GM18951 (cell line): ENCODE results near the gene IL1RAP.

Source experiments
- POLR2A ChIP-seq: IDR thresholded peaks from 4 replicates; pipeline ENCODE4 v1.6.1; 2011; ENCODE audit warnings: mild to moderate bottlenecking; ENCODE audit not compliant: insufficient read length, insufficient read depth; ENCODE audit errors: extremely low read depth
- in situ Hi-C: fragments of 300-500 bp; cut with MboI; formaldehyde crosslinking; loops from one replicate; pipeline ENCODE4 v1.12.0; 2022; ENCODE audit warnings: low sequenced_read_pairs, mixed read lengths, inconsistent platforms; ENCODE audit not compliant: unreplicated experiment

The IL1RAP gene

DNA sequence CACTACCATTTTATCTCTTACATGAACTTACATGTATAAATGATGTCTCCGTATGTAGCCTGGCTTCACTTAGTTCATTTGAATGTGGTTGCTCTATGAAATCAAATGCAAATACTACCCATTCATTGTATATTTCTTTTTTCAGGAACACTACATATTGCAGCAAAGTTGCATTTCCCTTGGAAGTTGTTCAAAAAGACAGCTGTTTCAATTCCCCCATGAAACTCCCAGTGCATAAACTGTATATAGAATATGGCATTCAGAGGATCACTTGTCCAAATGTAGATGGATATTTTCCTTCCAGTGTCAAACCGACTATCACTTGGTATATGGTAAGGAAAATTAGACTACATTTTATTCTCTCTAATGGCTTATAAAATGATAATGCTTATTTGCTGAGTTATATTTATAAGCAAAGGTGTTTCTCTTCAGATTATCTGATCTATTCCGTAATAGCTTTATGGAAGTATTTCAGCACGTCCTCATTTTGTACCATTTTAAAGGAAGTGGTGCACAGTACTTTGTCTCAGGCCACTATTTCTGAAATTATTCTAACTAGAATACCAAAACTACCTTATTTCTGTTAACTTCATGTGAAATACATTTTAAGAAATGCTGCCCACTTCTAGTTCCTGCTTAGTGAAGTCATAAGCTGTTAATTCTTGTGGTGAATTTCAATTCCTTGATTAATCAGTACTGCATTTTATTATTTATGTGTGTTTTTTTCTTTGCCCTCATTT is 95.1 kb downstream of the IL1RAP start:
- in situ Hi-C loops = no loop called here
- no peak for TF ChIP-seq POLR2A

GRCh38 chr3:190614226-190615059 is 100.6 kb downstream of the IL1RAP start:
- in situ Hi-C loops = no loop called here
- no peak for TF ChIP-seq POLR2A

DNA sequence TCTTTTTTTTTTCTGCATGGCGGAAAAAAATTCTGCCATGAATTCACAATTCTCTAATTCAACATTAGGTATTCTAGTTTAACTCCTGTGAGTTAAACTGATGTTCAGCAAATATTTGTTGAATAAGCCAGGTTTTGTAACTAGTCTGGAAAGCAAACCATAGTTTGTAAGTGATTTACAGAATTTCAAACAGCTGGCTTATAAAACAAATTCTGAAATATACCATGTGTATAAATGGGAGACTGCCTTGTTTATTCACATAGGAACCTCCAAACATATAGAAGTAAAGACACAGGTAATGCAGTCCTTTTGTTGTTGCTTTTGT is 101.1 kb downstream of the IL1RAP start:
- TF ChIP-seq POLR2A = no peak
- in situ Hi-C loops = no loop called here

- in situ Hi-C loops = no loop called here
- TF ChIP-seq POLR2A = no peak
Observed at GRCh38 chr3:190615607-190616006, 101.7 kb downstream of the IL1RAP start.

GRCh38 chr3:190616637-190617036 is 102.8 kb downstream of the IL1RAP start:
- in situ Hi-C loops = no loop called here
- TF ChIP-seq POLR2A = no peak

DNA sequence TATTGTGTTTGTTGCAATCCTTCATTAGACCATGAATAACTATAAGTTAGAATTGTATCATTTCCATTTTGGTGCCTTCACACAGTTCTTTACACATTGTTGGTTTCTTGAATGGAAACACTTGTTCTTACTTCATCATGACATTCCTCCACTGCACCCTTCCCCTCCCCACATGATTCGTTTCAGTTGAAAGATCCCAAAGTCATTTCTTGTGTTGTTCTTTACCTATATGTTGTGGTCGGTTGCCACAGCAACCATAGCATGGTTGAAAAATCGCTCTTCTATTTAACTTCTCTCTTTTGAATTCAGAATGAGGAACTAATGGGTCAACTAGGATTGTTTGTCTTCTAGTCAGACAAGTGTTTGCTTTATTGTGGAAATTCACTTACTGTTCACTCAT is 103.3 kb downstream of the IL1RAP start:
- in situ Hi-C loops = no loop called here
- TF ChIP-seq POLR2A = no peak

GRCh38 chr3:190618330-190619030 is 104.6 kb downstream of the IL1RAP start:
- in situ Hi-C loops = no loop called here
- TF ChIP-seq POLR2A = no peak

DNA sequence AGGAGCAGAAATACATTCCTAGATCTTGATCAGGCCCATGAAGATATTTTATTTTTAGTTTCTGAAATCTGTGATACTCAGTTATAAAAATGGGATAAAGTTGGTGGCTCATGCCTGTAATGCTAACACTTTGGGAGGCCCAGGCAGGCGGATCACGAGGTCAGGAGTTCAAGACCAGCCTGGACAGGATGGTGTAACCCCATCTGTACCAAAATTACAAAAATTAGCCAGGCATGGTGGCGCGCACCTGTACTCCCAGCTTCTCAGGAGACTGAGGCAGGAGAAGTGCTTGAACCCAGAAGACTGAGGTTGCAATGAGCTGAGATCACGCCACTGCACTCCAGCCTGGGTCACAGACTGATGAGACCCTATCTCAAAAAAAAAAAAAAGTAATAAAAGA is 105.5 kb downstream of the IL1RAP start:
- in situ Hi-C loops = no loop called here
- TF ChIP-seq POLR2A = no peak

GRCh38 chr3:190619761-190620160 is 105.9 kb downstream of the IL1RAP start:
- in situ Hi-C loops = no loop called here

DNA sequence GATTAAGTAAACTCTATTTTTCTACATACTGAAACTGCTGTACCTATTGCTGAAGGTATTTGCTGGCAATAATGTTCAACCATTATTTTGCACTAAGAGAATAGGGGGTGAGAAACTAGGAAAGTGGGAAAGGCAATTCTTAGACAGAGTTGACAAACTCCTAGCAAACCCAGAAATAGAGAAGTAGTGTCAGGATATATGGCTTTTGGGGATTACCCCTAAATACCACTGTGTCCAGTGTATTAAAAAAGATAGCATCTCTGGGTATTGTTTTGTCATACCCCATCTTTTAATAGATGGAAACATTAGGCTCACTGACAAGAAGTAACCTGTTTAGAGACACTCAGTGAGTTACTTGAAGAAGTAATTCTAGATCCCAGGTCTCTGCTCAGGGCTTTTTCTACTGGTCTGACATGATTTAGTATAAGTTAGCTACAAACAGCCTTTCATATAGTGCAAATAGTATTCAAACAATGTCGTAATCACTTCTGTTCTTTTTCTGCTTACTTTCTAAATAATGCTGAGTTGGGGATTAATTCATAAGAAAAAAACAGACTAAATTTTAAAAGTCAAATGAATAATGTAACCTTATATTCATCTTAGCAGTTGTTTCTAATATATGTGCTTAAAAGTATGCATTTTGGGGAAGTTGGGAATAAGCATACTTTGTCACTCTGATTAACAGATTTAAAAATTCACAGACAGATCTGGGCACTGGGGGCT is 107.2 kb downstream of the IL1RAP start:
- in situ Hi-C loops = no loop called here
- TF ChIP-seq POLR2A = no peak

More at GRCh38 chr3:190619761-190620160, 105.9 kb downstream of the IL1RAP start:
- TF ChIP-seq POLR2A = no peak

- TF ChIP-seq POLR2A = no peak
- in situ Hi-C loops = no loop called here
Observed at GRCh38 chr3:190621927-190622326, 108.0 kb downstream of the IL1RAP start.

GRCh38 chr3:190624282-190624681 is 110.4 kb downstream of the IL1RAP start:
- in situ Hi-C loops = no loop called here
- TF ChIP-seq POLR2A = no peak
